GM12892 (cell line): ENCODE measurements around the gene C5orf15.

Source experiments
- POLR2A ChIP-seq: IDR thresholded peaks from 2 replicates; pipeline ENCODE4 v1.6.1; 2011; ENCODE audit warnings: low read depth, low read length, control low read depth
- POLR2AphosphoS5 ChIP-seq: IDR thresholded peaks from 2 replicates; pipeline ENCODE4 v1.6.1; 2011; ENCODE audit warnings: low read depth, low read length, control low read depth
- TAF1 ChIP-seq: IDR thresholded peaks from 2 replicates; pipeline ENCODE4 v1.6.1; 2011; ENCODE audit warnings: low read depth, mild to moderate bottlenecking, control low read depth, low read length, borderline replicate concordance

GRCh38 chr5:133941456-133942196, 26.8 kb downstream of the C5orf15 start:
- no peak for TF ChIP-seq POLR2AphosphoS5
- TF ChIP-seq TAF1 = no peak
- TF ChIP-seq POLR2A = no peak
